ENCODE results near the gene CRYBB1. TPM values are rescaled to one million over a fixed set of nuclear protein-coding genes. Genes with fewer than 3 reads are reported as not detected.

Gene CRYBB1
- total RNA-seq, 1 experiment from 2014 or later = not detected

- H3K9ac ChIP-seq (ENCODE audit: low read length) = no peak overlapping the region
- DNase-seq = no peak
- H3K4me2 ChIP-seq (ENCODE audit: low read length) = no peak overlapping the region
- ChIA-PET CTCF (no interaction called here), POLR2A (ENCODE audit: unreplicated experiment) (no interaction called here)
- H3K9me2 ChIP-seq (replicated peaks; ENCODE audit: low read length) = no peaks in the 10 kb centered on the region
- H3K27ac ChIP-seq (ENCODE audit: low read length) = no peak overlapping the region
- H3K4me1 ChIP-seq (ENCODE audit: insufficient read depth, low read length) = no peaks in the 10 kb centered on the region
- no peak overlapping the region for H2AFZ ChIP-seq (ENCODE audit: low read length)
- H3K4me3 ChIP-seq (ENCODE audit: low read length) = no peak overlapping the region
- H3K9me3 ChIP-seq (ENCODE audit: low read length) = no peaks in the 10 kb centered on the region
- no peaks in the 10 kb centered on the region for H3K27me3 ChIP-seq (ENCODE audit: low read length)
- H3K36me3 ChIP-seq (ENCODE audit: low read depth, low read length) = no peaks in the 10 kb centered on the region
- no TSS peak for BruUV-seq (replicated peaks)
- H3F3A ChIP-seq (ENCODE audit: low read length, unreplicated experiment) = no peaks in the 10 kb centered on the region
- no peaks in the 10 kb centered on the region for H3K79me2 ChIP-seq (ENCODE audit: low read length)
- intact Hi-C loops (cut with micrococcal nuclease) = no loop called here
- H4K20me1 ChIP-seq (ENCODE audit: low read length) = no peaks in the 10 kb centered on the region
- TF ChIP-seq CTCF (conservative IDR thresholded peaks at IDR 0.05; ENCODE audit: low read depth, low read length) (no peak), EZH2 (IDR thresholded peaks at IDR 0.05; ENCODE audit: low read length, unreplicated experiment) (no peak), EZH2phosphoT487 (IDR thresholded peaks at IDR 0.05; ENCODE audit: borderline replicate concordance, low read length) (no peak)
- ATAC-seq = no peak
Observed at GRCh38 chr22:26570864-26571525, 46.8 kb downstream of the CRYBB1 start.

GRCh38 chr22:26570115-26570514 is 47.7 kb downstream of the CRYBB1 start:
- CTCF ChIA-PET = no interaction called here
- Histone ChIP-seq H3K9me3 (ENCODE audit: low read length) (no peaks in the 10 kb centered on the region), H3F3A (ENCODE audit: low read length, unreplicated experiment) (no peaks in the 10 kb centered on the region), H3K27me3 (ENCODE audit: low read length) (no peaks in the 10 kb centered on the region), H3K9ac (ENCODE audit: low read length) (no peak overlapping the region), H2AFZ (ENCODE audit: low read length) (no peak overlapping the region), H3K4me2 (ENCODE audit: low read length) (no peak overlapping the region), H3K79me2 (ENCODE audit: low read length) (no peaks in the 10 kb centered on the region), H3K4me1 (ENCODE audit: insufficient read depth, low read length) (no peaks in the 10 kb centered on the region), H3K36me3 (ENCODE audit: low read depth, low read length) (no peaks in the 10 kb centered on the region), H3K27ac (ENCODE audit: low read length) (no peak overlapping the region), H4K20me1 (ENCODE audit: low read length) (no peaks in the 10 kb centered on the region), H3K9me2 (replicated peaks; ENCODE audit: low read length) (no peaks in the 10 kb centered on the region), H3K4me3 (ENCODE audit: low read length) (no peak overlapping the region)
- BruUV-seq (replicated peaks) = no TSS peak
- ATAC-seq (no peak), DNase-seq (no peak)
- TF ChIP-seq CTCF (conservative IDR thresholded peaks at IDR 0.05; ENCODE audit: low read depth, low read length) (no peak), EZH2phosphoT487 (IDR thresholded peaks at IDR 0.05; ENCODE audit: borderline replicate concordance, low read length) (no peak), EZH2 (IDR thresholded peaks at IDR 0.05; ENCODE audit: low read length, unreplicated experiment) (no peak)
- intact Hi-C loops (cut with micrococcal nuclease) = no loop called here
- POLR2A ChIA-PET (ENCODE audit: unreplicated experiment) = no interaction called here

- Histone ChIP-seq H4K20me1 (ENCODE audit: low read length) (no peaks in the 10 kb centered on the region), H3K9ac (ENCODE audit: low read length) (no peak overlapping the region), H2AFZ (ENCODE audit: low read length) (no peak overlapping the region), H3K79me2 (ENCODE audit: low read length) (no peaks in the 10 kb centered on the region), H3K9me2 (replicated peaks; ENCODE audit: low read length) (no peaks in the 10 kb centered on the region), H3K4me1 (ENCODE audit: insufficient read depth, low read length) (no peaks in the 10 kb centered on the region), H3K27me3 (ENCODE audit: low read length) (no peaks in the 10 kb centered on the region), H3F3A (ENCODE audit: low read length, unreplicated experiment) (no peaks in the 10 kb centered on the region), H3K27ac (ENCODE audit: low read length) (no peak overlapping the region), H3K9me3 (ENCODE audit: low read length) (no peaks in the 10 kb centered on the region), H3K4me3 (ENCODE audit: low read length) (no peak overlapping the region), H3K36me3 (ENCODE audit: low read depth, low read length) (no peaks in the 10 kb centered on the region), H3K4me2 (ENCODE audit: low read length) (no peak overlapping the region)
- DNase-seq (peak; percentile 14), ATAC-seq (no peak)
- intact Hi-C loops (cut with micrococcal nuclease) = no loop called here
- POLR2A ChIA-PET (ENCODE audit: unreplicated experiment) = no interaction called here
- BruUV-seq (replicated peaks) = no TSS peak
- TF ChIP-seq CTCF (conservative IDR thresholded peaks at IDR 0.05; ENCODE audit: low read depth, low read length) = no peak
- TF ChIP-seq EZH2 (IDR thresholded peaks at IDR 0.05; ENCODE audit: low read length, unreplicated experiment) = no peak
- TF ChIP-seq EZH2phosphoT487 (IDR thresholded peaks at IDR 0.05; ENCODE audit: borderline replicate concordance, low read length) = no peak
- CTCF ChIA-PET = no interaction called here
Observed at GRCh38 chr22:26568207-26568706, 49.6 kb downstream of the CRYBB1 start.

Data from PC-3 (cell line).